ENCODE measurements around the gene CDK6.

CDK6 gene

DNA sequence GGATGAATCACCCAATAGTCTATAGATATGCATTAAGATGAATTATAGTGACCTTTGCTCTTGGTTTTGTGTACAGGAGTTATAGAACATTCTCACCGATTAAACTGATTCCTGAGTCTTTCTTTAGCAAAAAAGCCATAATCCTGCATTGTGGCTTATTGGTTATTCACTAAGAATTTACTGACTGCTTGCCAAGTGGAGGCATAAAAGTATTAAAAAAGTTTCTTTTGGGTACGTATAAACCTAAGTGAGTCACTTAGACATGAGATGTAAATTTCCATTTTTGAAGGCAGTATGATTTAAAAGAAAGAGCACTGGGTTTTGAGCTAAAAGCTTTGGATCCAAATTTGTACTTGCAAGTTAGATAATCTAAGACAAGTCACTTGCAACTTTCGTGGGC is 100.7 kb downstream of the CDK6 start:
- DNase-seq (ENCODE audit: low read depth), result no peak

DNA sequence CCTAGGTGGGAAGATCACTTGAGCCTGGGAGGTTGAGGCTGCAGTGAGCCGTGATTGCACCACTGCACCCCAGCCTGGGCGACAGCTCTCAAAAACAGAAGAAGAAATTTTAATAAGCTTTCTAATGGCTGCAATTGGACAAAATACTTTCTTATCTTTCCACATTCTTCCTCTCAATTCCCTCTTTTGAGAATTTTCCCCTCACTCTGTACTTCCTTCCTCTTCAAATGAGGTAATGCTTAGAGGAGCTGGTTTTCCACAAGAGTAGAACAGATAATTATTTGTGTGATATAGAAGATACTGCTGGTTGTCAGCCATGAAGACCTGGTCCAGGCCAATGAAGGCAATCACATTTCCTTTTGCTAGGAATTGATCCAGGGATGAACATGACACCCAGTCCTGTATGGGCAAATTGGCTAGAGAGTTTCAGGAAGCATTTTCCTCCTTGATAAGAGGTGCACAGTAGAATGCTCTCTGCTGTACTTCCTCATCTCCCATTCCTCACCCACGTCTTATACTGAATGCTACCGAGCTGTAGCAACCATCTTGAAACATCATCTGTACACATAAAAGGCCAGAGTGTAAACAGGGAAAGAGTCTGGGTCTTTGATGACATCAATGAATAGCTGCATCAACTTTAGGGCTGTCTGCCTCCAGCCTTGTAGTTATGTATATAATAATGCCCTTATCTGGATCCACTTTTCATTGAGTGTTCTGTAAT is 103.9 kb downstream of the CDK6 start:
- no peak for DNase-seq (ENCODE audit: low read depth)

GRCh38 chr7:92731335-92732063 is 104.9 kb downstream of the CDK6 start:
- peak; percentile 48 for DNase-seq (ENCODE audit: low read depth)

DNA sequence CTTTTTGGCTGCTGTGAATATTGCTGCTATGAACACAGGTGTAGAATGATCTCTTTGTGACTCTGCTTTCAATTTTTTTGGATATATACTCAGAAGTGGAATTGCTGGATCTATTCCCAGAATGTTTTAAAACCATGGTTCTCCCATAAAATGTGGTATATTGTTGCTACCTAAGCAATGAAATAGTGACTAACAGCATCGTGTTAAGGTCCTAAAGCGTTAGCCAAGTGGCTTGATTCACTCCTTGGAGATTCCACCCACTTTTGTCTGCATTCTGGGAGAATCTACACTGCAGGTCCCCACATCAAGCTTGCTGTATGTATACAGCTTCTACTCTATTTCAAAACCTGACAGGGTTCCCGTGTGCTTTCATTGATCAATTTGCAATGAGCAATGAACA is 105.6 kb downstream of the CDK6 start:
- DNase-seq (ENCODE audit: low read depth), result no peak

DNA sequence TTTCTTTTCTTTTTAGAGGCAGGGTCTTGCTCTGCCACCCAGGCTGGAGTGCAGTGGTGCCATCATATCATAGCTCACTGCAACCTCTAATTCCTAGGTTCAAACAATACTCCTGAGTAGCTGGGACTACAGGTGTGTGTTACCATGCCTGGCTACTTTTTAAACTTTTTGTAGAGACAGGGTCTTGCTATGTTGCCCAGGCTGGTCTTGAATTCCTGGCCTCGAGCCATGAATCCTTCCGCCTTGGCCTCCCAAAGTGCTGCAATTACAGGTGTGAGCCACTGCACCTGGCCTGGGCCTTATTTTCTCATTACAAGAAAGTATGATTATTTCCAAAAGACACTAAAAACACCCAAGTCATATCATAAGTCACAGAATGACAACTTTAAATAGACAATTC is 106.6 kb downstream of the CDK6 start:
- DNase-seq (ENCODE audit: low read depth), result no peak

DNA sequence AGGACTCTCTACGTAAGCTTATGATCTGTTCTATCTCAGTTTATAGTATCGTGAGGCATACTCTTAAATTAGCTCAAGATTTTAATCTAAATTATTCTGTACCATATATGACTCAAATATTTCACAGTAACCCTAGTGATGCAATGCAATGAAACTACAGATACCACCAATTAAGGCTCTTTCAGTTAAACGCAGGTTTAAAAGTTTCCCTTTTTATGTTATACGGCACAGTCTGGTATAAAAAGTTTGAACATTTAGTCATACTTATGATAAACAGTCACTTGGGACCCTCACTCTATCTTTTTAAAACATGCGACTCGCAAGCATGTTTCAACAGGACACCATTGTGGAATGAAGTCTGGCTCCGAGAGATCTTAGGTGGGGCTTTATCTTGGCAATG is 107.2 kb downstream of the CDK6 start:
- DNase-seq (ENCODE audit: low read depth), result no peak

DNA sequence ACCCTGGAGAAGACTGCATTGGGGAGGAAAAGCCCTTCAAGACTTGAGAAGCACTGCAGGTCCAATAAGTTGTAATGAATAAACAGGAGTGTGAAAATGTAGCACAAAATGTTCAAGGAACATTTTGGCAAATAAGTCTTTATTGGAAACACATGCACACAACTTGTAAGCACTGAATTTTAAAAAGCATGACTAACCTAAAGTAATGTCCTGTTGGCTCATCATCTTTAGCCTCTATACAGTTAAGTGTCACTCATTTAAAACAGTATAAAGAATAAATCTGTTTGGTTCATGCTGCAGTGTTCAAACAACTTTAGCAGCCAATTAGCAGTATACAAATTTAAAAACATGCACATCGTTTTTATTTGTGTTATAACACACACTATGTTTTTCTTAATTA is 108.6 kb downstream of the CDK6 start:
- DNase-seq (ENCODE audit: low read depth), result no peak

DNA sequence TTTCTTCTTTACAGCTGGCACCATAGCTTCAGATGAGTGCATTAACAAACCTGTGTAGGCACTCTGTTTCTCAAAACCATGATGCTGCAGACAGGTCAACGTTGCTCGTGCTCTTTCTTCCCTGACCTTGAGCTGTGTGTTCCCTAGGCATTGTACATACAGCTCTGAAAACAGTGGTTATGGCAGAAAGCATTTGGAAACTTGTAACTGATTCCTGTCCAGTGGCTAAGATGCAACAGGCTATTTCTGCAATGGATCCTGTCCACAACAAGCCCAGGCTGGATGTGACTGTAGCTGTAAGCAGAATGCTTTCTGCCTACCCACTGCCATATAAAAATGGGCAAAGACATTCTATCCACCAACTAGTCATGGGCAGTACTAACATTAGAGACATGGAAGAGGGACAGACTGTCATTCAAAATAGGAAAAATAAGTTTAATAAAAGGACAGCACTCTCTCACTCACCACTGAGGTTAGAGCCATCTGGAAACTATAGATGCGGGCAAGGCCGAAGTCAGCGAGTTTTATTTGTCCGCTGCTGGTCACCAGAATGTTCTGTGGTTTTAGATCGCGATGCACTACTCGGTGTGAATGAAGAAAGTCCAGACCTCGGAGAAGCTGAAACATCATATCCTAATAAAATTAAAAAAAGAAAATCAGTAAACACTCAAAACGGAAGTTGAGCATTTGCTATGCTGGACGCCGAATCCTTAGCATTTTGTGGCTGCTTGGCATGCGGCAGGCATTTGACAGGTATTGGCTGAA is 111.0 kb downstream of the CDK6 start:
- no peak for DNase-seq (ENCODE audit: low read depth)

DNA sequence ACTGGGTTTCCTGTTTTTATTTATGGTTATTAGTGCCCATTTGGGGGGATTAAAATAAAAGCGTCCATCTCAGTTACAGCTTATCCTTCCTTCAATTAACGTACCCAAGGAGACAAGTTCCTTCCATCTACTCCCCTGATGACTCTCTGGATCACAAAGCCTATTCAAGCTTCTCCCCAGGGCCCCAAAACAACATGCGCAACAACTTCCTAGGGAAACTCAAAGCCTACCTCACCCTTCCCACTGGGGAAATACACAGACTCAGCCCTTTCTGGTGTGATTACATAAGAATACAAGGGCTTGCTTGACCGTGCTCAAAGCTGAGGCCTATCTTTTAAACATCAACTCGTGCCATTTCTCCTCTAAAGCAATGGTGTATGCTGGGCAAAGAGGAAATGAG is 112.4 kb downstream of the CDK6 start:
- DNase-seq (ENCODE audit: low read depth), result no peak

DNA sequence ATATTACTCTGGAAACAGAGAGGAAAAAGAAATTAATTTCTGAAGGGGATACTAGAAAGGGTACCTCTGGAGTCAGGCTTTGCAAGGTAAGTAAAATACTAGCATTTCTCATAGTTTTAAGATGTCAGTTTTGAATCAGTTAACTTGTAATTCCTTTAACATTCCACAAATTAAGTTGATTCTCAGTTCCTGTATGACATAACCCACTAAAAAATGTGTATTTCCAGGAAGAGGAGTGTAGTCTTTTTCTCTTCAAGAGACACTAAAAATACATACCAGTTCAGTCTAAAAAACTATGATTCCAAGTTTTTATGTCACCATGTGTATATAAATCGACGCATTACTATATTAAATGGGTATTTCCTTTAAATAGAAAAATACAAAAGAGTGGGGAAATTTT is 113.2 kb downstream of the CDK6 start:
- no peak for DNase-seq (ENCODE audit: low read depth)

GRCh38 chr7:92722541-92722940 is 113.8 kb downstream of the CDK6 start:
- DNase-seq (ENCODE audit: low read depth), result no peak

DNA sequence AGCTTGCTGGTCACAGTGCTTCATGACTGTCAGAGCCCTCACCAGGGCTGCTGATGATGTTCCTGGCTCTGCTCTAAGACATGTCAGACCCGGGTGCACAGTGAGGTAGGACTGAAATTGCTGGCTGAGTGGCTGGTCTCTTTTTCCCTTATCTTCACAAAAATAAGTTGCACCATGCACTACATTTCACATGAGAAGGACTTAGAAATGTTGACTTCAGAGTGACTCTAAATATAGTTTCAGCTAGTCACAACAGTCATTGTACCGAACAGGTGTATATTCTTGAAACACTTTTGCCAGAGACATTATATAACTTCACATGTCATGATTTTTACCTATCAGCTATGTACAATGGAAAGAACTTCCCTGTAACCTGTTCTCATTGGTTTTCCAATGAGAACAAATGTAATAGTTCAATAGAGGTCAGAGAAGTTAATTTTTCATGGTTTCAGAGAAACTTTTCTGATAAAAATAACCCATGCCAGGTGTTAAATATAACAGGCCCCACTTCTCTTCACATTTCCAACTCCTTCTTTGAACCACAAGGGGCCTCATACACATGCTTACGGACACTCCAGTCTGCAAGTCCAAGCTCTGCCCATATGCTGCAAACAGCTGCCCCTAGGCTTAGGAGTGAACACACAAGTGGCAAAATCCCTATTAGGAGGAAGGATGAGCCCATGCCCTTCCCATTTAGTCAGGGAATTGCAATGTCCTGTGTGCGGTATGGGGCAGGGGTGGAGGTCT is 115.6 kb downstream of the CDK6 start:
- DNase-seq (ENCODE audit: low read depth), result no peak

- peak; percentile 43 for DNase-seq (ENCODE audit: low read depth)
Measured at GRCh38 chr7:92717993-92718716, 118.2 kb downstream of the CDK6 start.

- no peak for DNase-seq (ENCODE audit: low read depth)
Measured at GRCh38 chr7:92717623-92717992, 118.8 kb downstream of the CDK6 start.

DNA sequence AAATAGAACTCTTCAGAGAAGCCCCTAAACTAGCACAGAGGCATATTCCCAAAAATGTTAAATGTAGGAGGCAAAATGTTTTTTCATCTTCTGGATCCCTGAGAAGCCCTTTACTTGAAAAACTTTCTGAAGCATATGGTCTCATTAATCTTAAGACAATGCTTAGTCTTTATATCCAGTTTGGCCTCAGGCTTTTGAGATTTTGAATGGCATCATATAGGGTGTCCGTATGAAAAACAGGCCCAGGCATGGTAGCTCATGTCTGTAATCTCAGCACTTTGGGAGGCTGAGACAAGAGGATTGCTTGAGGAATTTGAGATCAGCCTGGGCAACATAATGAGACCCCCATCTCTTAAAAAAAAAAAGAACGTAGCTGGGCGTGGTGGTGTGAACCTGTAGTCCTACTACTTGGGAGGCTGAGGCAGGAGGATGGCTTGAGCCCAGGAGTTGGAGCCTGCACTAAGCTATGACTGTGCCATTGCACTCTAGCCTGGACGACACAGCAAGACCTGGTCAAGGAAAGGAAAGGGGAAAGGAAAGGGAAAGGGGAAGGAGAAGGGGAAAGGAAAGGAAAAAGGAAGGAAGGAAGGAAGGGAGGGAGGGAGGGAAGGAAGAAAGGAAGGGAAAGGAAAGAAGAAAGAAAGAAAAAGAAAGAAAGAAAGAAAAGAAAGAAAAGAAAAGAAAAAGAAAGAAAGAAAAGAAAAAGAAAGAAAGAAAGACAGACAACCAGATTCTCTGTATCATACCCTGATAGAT is 119.4 kb downstream of the CDK6 start:
- DNase-seq (ENCODE audit: low read depth), result no peak

- no peak for DNase-seq (ENCODE audit: low read depth)
Measured at GRCh38 chr7:92715963-92716362, 120.4 kb downstream of the CDK6 start.

DNA sequence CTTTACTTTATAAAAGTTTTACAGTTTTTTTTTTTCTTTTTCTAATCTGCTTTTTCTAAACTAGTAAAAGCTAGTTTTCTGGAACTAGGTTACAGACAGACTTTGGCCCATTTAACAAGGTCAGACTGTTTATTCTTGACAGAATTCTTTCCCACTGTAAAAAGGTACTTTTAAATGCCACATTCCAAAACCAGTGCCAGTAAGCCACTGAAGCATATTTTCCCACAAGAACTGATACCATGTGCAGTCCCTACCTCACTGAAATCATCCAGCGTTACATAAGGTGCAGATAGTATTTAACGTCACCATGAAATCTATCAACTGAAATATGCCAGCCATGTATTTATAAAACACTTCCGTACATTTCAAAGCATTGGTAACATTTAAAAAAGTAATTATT is 121.6 kb downstream of the CDK6 start:
- DNase-seq (ENCODE audit: low read depth), result no peak

GRCh38 chr7:92714280-92714679 is 122.1 kb downstream of the CDK6 start:
- no peak for DNase-seq (ENCODE audit: low read depth)

GRCh38 chr7:92709912-92710311 is 126.5 kb downstream of the CDK6 start:
- DNase-seq (ENCODE audit: low read depth), result no peak

DNA sequence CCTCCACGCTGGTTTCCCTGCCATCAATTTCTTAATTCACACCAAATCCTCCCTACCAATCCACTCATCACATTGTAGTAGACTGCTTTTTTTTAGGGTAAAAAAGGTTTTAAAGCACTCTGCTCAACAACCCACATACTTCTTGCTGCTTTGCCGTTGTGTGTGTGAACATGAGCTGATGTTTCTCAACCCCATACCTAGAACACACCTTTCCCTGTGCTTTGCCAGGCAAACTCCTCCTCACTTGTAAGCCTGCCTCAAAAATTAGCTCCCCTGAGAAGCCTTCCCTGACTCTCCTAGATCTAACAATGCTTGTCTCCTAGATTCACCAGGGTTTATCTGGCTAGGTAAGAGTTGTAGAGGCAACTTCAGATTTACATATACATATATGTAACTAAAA is 127.2 kb downstream of the CDK6 start:
- no peak for DNase-seq (ENCODE audit: low read depth)
